HL-60 (cell line): Measurements from ENCODE around the gene TMPRSS3.

Source experiments
- DNase-seq, 2 experiments: peaks; one replicate each; pipeline ENCODE4 v3.0.0-alpha.2; 2010 to 2020; ENCODE audit warnings: low read depth in 1 of 2, low spot score in 1 of 2
- H3K27ac ChIP-seq: fragments of 250-450 bp; sonication (Bioruptor Pico); replicated peaks from 2 replicates; pipeline ENCODE4 v1.5.1; 2020; ENCODE audit warnings: mild to moderate bottlenecking, moderate library complexity
- H3K27me3 ChIP-seq: fragments of 250-450 bp; sonication (Bioruptor Pico); 2 replicates; pipeline ENCODE4 v1.5.1; 2021; ENCODE audit warnings: mild to moderate bottlenecking, moderate library complexity; ENCODE audit not compliant: insufficient read depth, poor library complexity, severe bottlenecking
- H3K4me3 ChIP-seq: replicated peaks from 2 replicates; pipeline ENCODE4 v1.5.1; 2011; ENCODE audit warnings: mild to moderate bottlenecking, control low read depth, low read length; ENCODE audit not compliant: insufficient read depth
- GABPA ChIP-seq: IDR thresholded peaks from 2 replicates; pipeline ENCODE4 v1.6.1; 2012; ENCODE audit warnings: low read depth
- POLR2AphosphoS5 ChIP-seq: IDR thresholded peaks from 2 replicates; pipeline ENCODE4 v1.6.1; 2012; ENCODE audit warnings: low read depth
- SPI1 ChIP-seq: IDR thresholded peaks from 2 replicates; pipeline ENCODE4 v1.6.1; 2012; ENCODE audit warnings: low read depth, mild to moderate bottlenecking, borderline replicate concordance
- TF ChIP-seq, protein P1 (sequence below): IDR thresholded peaks from 2 replicates; pipeline ENCODE4 v1.6.1; 2012; ENCODE audit warnings: low read depth; ENCODE audit not compliant: insufficient replicate concordance
- TF ChIP-seq, protein P2 (sequence below): IDR thresholded peaks from one replicate; pipeline ENCODE4 v1.5.1; 2011; ENCODE audit warnings: low read length, control low read depth, inconsistent platforms; ENCODE audit not compliant: insufficient read depth

TMPRSS3 gene

GRCh38 chr21:42398436-42399028 lies 2.7 kb upstream of the TMPRSS3 start:
- no peak overlapping the region for H3K4me3 ChIP-seq
- DNase-seq = no peak
- TF ChIP-seq POLR2AphosphoS5 (no peak), GABPA (no peak), SPI1 (no peak)
- TF ChIP-seq, protein P1, sequence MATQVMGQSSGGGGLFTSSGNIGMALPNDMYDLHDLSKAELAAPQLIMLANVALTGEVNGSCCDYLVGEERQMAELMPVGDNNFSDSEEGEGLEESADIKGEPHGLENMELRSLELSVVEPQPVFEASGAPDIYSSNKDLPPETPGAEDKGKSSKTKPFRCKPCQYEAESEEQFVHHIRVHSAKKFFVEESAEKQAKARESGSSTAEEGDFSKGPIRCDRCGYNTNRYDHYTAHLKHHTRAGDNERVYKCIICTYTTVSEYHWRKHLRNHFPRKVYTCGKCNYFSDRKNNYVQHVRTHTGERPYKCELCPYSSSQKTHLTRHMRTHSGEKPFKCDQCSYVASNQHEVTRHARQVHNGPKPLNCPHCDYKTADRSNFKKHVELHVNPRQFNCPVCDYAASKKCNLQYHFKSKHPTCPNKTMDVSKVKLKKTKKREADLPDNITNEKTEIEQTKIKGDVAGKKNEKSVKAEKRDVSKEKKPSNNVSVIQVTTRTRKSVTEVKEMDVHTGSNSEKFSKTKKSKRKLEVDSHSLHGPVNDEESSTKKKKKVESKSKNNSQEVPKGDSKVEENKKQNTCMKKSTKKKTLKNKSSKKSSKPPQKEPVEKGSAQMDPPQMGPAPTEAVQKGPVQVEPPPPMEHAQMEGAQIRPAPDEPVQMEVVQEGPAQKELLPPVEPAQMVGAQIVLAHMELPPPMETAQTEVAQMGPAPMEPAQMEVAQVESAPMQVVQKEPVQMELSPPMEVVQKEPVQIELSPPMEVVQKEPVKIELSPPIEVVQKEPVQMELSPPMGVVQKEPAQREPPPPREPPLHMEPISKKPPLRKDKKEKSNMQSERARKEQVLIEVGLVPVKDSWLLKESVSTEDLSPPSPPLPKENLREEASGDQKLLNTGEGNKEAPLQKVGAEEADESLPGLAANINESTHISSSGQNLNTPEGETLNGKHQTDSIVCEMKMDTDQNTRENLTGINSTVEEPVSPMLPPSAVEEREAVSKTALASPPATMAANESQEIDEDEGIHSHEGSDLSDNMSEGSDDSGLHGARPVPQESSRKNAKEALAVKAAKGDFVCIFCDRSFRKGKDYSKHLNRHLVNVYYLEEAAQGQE = no peak
- TF ChIP-seq, protein P2, sequence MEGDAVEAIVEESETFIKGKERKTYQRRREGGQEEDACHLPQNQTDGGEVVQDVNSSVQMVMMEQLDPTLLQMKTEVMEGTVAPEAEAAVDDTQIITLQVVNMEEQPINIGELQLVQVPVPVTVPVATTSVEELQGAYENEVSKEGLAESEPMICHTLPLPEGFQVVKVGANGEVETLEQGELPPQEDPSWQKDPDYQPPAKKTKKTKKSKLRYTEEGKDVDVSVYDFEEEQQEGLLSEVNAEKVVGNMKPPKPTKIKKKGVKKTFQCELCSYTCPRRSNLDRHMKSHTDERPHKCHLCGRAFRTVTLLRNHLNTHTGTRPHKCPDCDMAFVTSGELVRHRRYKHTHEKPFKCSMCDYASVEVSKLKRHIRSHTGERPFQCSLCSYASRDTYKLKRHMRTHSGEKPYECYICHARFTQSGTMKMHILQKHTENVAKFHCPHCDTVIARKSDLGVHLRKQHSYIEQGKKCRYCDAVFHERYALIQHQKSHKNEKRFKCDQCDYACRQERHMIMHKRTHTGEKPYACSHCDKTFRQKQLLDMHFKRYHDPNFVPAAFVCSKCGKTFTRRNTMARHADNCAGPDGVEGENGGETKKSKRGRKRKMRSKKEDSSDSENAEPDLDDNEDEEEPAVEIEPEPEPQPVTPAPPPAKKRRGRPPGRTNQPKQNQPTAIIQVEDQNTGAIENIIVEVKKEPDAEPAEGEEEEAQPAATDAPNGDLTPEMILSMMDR = no peak

GRCh38 chr21:42397746-42398394 lies 2.0 kb upstream of the TMPRSS3 start:
- Histone ChIP-seq H3K27ac (no peak overlapping the region), H3K27me3 (no peaks in the 10 kb centered on the region), H3K4me3 (no peak overlapping the region)
- TF ChIP-seq, protein P2 = no peak
- TF ChIP-seq GABPA = no peak
- TF ChIP-seq SPI1 = no peak
- TF ChIP-seq, protein P1 = no peak
- no peak for DNase-seq

More at GRCh38 chr21:42398436-42399028, 2.7 kb upstream of the TMPRSS3 start:
- Histone ChIP-seq H3K27me3 (no peaks in the 10 kb centered on the region), H3K27ac (no peak overlapping the region)

DNA sequence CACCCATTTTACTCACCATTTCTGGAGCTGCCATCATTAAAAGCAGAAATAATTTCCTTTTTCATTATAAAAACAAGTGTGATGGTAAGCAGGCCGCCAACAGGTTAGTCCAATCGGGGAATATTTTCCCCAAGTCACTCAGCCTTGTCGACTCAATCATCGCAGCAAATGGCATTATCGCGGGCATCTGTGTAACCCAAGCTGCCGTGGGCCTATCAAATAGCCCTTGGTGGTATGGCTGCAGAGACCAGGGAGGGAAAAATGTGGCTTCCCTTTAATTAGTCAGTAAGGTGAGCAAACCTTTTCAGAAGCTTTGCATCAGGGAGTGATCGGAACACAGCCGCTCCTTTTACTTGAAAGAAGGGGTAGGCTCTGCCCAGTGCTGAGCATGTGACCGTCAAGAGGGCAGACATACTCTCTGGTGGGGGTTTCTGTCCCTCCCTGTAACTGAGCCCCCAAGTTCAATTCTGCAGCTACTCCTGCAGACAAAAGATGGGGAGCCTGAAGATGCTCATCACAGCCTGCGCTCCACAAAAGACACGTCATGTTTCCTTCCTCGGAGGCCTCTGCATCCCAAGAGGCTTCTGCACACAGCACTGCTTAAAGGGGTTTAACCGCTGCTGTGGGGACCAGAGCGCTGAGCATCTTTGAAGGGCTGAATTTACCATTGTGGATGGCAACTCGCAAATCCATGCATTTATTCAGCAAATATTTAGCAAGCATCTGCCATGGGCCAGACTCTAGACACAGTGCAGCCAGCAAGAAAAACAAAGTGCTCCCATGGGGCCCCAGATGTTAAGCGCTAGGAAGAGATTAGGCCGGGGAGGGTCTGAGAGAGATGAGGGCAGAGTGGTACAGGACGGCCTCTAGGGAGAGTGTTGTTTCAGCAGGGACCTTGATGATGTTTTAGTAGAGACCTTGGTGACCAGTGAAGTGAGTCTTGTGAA lies 1.2 kb upstream of the TMPRSS3 start:
- Histone ChIP-seq H3K27ac (no peak overlapping the region), H3K27me3 (no peaks in the 10 kb centered on the region), H3K4me3 (no peak overlapping the region)
- no peak for TF ChIP-seq POLR2AphosphoS5
- no peak for TF ChIP-seq GABPA
- TF ChIP-seq, protein P2 = no peak
- TF ChIP-seq, protein P1 = no peak
- TF ChIP-seq SPI1 = no peak
- DNase-seq = no peak
